GM18499 (cell line): ENCODE measurements around the gene EP300.

Source experiments
- ATAC-seq: cut with Tn5 transposase; IDR thresholded peaks from one replicate; pipeline ENCODE4 v1.9.1; 2021; ENCODE audit warnings: moderate number of reproducible peaks; ENCODE audit not compliant: insufficient read depth, unreplicated experiment

EP300 gene

DNA sequence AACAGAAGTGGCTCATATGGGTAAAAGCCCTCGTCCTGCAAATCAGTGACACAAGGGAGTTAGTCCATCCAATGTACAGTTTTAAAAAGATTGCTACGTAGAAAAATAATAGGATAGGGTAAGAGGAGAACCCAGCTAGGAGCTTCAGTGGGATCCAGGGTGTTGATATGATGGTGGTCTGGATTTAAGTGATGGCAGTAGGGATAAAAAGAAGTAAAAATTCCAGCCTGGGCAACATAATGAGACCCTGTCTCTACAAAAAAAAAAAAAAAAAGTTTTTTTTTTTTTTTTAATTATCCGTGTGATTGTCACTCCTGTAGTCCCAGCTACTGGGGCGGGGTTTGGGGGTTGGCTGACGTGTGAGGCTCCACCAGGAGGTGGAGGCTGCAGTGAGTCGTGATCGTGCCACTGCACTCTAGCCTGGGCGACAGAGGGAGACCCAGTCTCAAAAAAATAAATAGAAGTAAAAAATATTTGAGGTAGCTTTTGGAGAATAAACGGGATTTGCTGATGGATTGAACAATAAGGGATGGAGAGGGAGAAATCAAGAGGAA lies 105.7 kb downstream of the EP300 start:
- ATAC-seq = no peak

DNA sequence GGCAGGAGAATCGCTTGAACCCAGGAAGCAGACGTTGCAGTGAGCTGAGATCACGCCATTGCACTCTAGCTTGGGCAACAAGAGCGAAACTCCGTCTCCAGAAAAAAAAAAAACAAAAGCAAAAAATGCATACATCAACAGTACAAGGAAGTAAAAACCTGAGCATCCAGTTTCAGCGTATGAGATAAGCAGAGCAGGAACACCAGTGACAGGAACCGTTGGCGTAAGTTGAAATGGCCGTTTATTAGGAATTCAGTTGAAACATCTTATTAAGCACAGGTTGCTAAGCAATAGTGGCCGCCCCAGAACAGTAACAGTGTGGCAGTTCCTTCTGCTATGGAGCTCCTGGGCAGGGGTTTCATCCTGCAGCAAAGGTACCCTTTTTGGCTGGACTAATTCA lies 108.7 kb downstream of the EP300 start:
- no peak for ATAC-seq

DNA sequence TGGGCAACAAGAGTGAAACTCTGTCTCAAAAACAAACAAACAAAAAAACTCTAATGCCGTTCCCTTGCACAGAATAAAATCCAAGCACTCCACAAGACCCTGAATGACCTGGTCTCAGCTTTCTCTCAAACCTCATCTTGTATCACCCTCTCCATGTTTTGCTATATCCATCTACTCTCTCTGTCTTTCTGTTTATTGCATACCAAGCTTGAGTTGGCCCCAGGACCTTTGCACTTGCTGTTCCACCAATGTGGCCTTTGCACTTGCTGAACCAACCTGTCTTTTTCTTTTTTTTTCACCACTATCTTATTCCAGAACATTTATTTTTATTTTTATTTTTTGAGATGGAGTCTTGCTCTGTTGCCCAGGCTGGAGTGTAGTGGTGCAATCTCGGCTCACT lies 110.7 kb downstream of the EP300 start:
- no peak for ATAC-seq

- ATAC-seq = no peak
These were observed 111.7 kb downstream of the EP300 start for GRCh38 chr22:41204066-41204465.

GRCh38 chr22:41204992-41205900 lies 112.9 kb downstream of the EP300 start, which contains the start of gene L3MBTL2:
Gene L3MBTL2 (plus strand): TSS chr22:41205312. CDS start chr22:41205363, 51 bp downstream.
- ATAC-seq = peak; percentile 71

- no peak for ATAC-seq
These were observed 114.3 kb downstream of the EP300 start for GRCh38 chr22:41206719-41207118.

- no peak for ATAC-seq
These were observed 123.0 kb downstream of the EP300 start for GRCh38 chr22:41215409-41215808.

DNA sequence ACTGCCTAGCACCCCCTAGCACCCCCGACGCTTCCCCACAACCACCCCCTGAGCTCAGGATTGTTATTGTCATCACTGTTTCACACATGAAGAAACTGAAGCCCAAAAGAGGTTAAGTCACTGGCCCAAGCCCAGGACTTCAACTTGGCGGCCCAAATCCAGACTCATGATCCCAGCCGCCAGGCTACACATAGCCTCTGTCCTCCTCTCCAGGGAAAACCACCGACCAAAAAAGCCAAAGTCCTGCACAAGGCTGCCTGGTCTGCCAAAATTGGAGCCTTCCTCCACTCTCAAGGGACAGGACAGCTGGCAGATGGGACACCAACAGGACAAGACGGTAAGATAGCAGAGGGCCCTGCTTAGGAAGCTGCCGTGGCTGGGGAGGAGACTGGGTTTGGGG lies 123.5 kb downstream of the EP300 start:
- no peak for ATAC-seq

DNA sequence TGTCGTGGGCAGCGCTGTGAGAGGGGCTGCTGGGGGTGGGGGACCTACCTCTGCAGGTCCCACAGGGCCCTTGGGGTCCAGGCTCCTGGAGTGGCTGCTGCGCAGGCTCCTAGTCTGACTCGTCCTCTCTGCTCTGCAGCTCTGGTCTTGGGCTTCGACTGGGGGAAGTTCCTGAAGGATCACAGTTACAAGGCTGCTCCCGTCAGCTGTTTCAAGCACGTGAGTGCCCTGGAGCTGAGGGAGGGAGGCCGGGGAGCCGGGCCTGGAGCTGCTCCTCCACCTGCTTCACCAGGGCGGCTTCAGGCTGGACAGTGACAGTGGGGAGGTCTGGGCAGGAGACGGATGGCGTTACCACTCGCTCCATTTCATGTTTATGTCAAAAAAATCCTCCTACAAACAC lies 124.6 kb downstream of the EP300 start:
- no peak for ATAC-seq

GRCh38 chr22:41217553-41218157 lies 125.3 kb downstream of the EP300 start:
- no peak for ATAC-seq

DNA sequence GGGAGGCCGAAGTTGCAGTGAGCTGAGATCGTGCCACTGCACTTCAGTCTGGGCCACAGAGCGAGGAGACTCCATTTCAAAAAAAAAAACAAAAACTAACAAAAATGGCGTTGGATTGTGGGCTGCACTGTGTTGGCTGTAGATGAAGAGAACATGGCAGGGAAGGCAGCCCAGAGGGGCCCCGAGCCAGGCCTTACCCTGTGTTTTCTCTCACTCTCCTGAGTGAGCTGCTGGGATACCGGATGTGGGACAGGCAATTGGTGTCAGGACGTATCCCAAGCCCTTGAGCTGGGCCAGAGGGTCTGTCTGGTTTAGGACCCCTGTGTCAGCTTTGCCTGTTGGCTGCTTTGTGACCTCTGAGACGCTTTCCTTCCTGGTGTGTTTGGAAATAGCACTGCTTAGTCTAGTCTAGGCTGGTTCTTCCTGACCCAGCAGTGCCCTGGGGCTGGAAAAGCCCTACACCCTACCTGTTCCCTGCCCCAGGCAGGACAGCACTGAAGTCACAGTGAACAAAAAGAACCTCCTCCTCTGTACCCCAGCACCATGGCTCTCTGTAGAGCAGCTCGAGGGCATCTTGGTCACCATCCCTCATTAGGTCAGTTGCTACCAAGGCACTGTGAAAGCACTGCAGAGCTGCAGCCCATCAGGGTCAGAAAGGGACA lies 130.6 kb downstream of the EP300 start:
- ATAC-seq = no peak

- ATAC-seq = no peak
These were observed 131.1 kb downstream of the EP300 start for GRCh38 chr22:41223535-41223934.

- no peak for ATAC-seq
These were observed 134.6 kb downstream of the EP300 start for GRCh38 chr22:41226723-41227655.

DNA sequence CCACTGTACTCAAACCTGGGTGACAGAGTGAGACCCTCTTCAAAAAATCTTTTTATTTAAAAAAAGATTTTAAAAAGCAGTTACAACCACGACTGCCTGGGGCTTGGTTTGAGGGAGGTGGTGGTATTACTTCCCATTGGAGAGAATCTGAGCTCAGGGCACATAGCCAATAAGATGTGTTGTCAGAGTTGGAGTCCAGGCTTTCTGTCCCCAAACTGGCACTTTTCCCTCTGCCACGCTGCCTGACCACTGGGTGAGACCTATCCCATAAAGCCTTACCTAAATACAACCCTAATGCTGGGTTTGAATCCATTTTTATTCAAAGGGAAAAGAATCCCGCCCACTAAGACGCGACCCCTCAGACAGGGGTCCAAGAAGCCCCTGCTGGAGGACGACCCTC lies 136.8 kb downstream of the EP300 start:
- no peak for ATAC-seq
